COLO829 (cell line): ENCODE results near the gene SPATC1L.

Experiments
- DNase-seq: peaks from one replicate; pipeline ENCODE4 v3.0.0; 2012; ENCODE audit warnings: low spot score

The SPATC1L gene

DNA sequence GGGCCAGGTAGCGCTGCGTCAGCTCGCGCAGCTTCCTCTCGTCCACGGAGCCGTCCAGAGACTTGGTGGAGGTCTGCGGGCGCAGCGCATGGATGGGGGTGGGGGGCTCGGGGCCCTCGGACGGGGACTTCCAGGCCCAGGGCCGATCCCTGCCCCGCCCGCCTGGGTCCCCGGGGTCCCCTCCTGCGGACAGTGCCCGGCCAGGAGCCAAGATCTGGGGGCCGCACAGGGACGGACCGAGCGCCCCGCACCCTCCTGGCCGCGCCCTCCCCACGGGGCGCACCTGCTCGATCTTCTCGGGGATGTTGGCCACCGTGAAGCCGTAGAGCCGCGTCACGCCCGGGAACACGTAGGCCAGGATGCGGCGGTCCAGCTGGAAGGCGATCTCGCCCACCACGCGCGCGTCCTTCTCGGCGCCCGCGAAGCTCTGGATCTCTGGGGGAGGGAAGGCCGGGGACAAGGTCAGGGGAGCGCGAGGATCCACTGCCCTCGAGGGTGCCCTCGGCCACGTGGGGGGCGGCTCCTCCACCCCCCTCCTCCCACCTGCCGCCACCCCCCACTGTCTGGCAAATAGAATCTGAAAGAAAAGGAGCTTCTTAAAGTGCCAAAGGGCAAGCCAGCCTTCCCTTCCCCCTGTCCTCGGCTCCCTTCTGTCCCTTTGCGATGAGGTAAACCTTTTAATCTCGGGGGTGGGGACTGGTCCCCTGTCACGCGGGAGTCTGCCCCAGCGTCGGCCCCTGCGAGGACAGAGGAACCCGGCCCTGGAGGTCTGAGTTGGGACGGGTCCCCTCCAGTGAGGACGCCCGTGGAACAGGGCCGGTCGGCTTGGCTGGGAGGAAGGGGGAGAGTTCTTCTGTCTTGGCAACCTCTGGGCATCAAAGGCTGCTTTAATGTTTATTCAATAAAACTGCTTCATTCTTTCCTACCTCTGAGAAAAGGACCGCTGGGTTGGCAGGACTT lies 22.3 kb downstream of the SPATC1L start:
- no peak for DNase-seq

DNA sequence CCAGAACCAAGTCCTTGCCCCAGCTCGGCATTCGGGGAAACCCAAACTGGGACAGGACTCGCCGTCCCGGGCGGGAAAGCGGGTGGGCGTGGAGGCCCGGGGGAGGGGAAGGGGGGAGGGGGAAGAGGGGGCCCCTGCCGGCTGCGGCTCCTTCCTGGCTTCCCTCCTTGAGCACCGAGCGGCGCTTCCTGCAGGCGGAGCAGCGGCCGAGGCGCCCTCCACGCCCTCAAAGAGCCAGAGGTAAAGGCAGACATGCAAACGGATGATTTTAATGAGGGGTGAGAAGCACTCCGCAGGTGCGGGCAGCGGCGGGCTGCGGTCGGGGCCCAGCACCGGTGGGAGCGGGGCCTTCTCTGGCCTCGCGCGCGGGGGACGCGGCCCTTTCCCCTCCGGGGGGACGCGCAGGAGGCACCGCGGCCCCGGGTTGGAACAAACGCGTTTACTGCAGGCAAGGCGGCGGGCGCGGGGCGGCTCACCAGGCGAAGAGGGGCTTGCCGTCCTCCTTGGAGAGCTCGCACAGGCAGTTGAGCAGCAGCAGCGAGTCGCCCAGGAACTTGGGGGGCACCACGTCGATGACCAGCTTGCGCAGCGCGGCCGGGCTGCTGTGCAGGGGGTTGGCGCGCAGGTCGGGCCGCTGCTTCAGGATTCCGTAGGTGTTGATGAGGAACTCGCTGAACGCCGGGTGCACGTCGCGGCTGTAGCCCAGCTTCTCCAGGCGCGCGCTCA lies 23.2 kb downstream of the SPATC1L start:
- DNase-seq = no peak

DNA sequence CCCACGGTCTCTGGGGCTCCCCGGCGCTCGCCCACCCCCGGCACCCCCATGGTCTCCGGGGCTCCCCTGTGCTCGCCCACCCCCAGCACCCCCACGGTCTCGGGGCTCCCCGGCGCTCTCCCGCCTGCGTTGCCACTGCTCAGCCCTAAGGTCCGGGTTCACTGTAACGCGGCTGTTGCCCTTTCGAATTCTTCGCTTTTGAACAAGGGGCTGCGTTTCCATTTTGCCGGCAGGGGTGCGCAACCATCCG lies 23.7 kb downstream of the SPATC1L start:
- DNase-seq = no peak

DNA sequence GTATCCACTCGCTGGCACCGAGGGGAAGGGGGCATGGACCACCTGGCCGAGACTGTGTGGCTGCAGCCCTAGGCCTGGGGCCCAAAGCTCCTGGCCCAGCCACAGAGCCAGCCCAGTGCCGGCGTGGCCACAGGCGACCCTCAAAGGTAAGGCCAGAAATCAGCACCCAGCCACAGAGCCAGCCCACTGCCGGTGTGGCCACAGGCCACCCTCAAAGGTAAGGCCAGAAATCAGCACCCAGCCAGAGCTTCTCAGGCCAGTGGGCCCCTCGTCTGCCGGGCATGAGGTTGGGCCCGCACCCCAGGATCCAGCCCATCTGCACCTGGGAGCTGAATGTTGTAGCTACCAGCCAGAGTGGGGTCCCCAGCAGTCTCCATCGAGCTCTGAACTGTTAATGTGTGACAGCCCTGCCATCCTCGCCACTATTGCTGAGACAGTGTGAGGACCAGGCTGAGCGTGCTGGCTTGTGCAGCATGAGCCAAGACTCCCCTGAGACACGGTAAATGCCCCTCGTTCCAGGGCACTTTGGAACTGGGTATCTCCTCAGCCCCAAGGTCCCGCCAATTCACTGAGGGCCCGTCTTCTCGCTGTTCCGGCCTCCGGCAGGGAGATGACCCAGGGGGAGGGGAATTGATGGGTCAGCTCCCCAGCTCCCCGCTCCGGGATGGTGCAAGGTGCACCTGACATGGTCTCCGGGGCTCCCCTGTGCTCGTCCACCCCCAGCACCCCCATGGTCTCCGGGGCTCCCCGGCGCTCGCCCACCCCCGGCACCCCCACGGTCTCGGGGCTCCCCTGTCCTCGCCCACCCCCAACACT lies 24.2 kb downstream of the SPATC1L start:
- no peak for DNase-seq

DNA sequence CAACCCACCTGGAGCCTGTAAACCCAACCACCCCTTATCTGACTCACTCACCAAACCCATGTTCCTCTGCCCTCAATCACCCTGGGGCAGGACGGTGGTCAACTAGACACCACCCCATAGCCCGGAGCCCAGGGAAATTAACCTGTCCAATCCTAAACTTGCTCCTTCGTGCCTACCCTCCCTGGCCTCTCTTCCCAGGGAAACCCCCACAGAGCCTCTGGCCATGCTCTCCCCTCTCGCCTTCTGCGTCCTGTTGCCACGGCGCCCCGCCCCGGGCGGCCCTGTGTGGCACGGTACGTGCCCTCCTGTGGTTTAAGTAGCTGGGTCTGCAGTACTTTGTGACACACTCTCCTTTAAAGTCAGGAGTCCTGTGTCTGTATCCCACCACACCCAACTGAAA lies 24.9 kb downstream of the SPATC1L start:
- no peak for DNase-seq

DNA sequence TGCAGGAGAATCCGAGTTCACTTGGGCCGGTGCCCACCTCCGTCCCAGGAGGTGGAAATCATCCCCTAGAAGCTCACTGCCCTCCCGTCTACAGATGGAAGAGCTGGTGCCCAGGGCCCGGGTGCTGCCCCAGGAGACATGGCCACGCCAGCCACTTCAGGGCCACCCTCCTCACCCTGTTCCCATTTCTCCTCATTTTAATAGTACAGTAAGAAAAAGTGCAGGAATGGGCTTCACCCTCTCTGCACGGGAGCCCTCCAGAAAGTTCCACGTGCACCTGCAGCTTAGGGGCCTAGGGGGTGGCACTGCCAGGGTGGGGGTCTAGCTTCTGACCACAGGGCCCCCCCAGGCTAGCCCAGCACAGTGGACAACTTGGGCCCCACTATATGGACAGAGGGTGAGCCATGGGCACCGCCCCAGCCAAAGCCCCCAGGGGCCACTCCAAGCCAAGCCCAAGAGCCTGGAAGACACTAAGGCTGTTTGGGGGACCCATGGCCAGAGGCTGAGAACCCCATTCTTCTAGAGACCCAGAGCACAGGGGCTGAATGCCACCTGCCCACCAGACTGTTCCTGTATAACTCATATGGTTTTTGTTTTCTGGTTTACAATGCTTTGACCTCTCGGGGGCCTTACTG lies 25.5 kb downstream of the SPATC1L start:
- DNase-seq = no peak

DNA sequence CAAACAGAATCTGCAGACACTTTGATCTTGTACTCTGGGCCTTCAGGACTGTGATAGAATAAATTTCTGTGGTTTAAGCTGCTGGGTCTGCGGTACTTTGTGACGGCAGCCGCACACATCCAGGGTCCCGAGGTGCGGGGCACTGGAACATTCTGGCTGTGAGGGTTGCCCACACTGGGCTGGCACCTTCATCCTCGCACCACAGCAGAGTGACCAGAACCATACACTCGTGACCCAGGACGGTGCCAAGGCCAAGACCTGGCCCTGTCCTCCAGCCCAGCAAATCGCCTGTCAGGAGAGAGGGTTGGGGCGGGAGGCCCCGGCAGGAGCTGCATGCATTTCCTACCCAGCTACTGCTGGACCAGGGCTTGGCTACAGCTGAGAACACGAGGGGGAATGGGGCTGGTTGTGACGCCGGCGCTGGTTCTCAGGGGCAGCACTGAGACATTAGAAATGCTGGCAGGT lies 26.2 kb downstream of the SPATC1L start:
- DNase-seq = no peak

DNA sequence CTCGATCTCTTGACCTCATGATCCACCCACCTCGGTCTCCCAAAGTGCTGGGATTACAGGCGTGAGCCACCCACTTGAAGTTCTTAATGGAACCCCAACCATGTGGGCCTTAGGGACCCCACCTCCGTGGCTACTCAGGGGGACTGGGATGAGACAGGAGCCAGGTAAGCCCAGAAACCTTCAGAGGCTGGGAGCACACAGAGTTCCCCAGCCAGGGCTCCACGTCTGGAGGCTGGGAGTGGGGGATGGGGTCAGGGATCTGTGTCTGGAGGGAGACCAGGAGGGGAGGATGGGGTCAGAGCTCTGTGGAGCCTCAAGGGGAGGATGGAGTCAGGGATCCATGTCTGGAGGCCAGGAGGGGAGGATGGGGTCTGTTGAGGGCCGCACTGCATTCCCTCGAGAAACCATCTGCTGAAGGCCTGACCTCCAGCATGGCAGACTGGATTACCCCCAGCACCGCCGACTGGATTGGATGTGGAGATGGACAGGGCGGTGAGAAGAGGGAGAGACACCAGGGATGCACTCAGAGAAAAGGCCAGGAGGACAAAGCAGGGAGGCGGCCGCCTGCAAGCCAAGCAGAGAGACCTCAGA lies 26.8 kb downstream of the SPATC1L start:
- DNase-seq = no peak

DNA sequence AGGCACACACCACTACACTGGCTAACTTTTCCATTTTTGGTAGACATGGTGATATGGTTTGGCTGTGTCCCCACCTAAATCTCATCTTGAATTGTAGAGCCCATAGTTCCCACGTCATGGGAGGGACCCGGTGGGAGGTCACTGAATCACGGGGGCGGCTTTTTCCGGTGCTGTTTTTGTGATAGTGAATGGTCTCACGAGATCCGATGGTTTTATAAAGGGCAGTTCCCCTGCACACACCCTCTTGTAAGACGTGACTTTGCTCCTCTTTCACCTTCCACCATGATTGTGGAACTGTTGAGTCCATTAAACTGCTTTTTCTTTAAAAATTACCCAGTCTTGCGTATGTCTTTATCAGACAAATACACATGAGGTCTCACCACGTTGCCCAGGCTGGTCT lies 27.6 kb downstream of the SPATC1L start:
- DNase-seq = no peak

DNA sequence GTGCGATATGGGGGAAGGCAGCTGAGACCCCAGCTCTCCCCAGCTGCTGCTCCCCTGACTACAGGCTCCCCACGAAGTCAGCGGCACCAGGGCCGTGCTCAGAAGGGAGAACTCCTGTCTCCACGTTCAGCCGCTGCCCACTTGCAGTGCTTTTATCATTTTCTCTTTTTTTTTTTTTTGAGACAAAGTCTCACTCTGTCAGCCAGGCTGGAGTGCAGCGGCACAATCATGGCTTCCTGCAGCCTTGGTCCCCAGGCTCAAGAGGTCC lies 27.9 kb downstream of the SPATC1L start:
- no peak for DNase-seq

DNA sequence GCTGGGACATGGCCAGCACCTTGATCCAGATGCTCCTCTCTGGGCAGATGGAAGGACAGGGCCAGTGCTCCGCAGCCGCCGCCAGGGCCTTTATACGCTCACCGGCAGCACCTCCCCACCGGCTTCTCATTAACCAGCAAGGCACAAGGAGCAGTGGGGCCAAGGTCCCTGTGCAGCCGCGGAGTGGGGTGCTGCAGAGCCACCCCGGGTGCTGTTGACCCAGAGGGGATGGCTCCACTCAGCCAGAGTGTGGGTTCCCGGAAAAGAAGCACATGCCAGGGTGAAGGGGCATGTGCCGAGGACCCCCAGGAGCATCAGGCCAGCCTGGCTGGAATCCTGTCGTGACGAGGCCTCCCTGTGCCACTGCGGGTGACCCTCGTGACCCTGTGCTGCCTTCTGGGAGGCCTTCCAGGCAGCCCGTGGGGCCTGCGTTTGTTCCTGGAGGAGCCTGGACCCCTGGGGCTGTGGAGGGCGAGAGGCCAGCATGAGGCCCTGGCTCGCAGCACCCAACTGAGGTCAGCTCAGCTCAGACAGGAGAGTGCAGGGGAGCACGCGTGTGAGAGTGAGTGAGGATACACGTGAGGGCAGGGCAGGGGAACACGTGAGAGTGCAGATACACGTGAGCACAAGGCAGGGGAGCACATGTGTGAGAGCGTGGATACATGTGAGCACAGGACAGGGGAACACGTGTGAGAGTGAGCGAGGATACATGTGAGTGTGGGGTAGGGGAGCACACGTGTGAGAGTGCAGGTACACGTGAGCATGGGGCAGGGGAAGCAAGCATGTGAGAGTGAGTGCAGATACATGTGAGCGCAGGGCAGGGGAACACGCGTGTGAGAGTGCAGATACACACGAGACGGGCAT lies 28.5 kb downstream of the SPATC1L start, which contains the start of gene FTCD:
Gene FTCD (minus strand): TSS at position 66 of the 864 bp plus-strand sequence. CDS start 56 bp downstream, at position 10.
- DNase-seq = no peak

DNA sequence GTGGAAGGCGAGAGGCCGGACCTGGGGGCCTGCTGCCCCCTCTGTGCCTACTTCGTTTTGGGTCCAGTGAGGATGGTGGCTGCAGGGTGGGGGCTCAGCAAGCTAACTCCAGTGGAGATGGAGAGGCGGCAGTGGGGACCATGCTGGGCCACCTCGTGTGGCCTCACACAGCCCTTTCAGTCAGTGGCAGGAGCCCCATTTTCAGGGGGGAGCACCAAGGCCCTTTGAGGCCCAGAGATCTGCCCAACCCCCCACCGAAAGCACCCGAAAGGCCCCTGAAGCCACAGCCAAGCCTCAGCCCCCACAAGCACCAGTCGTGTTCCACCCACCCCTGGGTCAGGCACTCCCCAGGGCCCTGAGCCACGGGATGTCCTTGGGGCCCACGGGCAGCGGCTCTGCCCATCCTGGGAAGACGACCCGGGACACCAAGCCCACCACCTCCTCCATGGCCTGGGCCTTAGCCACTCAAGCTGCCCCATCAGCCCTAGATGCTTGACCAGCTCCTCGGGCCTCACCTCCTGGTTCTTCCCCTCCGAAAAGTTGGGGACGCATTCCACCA lies 29.2 kb downstream of the SPATC1L start:
- no peak for DNase-seq

DNA sequence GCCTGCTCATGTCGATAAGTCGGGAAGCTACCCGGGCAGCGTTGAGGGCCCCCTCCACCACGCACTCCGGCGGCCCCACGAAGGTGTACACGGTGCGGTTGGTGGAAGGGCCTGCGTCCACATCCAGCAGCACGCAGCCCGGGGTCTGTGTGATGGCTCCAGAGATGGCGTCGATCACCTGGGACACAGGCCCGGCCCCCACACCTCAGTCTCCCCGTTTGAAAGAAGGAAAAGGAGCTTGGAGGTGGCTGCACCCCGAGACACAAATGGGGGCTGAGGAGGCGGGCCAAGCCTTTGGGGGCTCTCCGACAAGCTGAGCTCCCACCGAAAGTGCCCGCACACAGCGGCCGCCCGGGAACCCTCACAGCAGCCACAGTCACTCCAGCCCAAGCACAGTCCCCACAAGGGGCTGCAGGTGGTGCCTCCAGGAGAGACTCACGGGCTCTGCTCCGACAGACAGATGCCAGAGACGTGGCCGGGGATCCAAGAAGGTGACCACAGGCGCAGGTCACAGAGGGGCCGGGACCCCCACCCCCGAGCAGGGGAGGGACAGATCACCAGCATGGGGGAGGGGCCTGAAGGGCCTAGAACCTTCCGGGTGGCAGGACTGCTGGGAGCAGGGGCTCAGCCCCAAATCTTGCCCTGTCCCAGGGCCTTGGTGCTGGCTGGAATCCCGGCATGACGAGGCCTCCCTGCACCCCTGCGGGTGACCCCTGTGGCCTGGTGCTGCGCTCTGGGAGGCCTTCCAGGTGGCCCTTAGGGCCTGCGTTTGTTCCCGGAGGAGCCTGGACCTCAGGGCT lies 29.9 kb downstream of the SPATC1L start:
- no peak for DNase-seq

DNA sequence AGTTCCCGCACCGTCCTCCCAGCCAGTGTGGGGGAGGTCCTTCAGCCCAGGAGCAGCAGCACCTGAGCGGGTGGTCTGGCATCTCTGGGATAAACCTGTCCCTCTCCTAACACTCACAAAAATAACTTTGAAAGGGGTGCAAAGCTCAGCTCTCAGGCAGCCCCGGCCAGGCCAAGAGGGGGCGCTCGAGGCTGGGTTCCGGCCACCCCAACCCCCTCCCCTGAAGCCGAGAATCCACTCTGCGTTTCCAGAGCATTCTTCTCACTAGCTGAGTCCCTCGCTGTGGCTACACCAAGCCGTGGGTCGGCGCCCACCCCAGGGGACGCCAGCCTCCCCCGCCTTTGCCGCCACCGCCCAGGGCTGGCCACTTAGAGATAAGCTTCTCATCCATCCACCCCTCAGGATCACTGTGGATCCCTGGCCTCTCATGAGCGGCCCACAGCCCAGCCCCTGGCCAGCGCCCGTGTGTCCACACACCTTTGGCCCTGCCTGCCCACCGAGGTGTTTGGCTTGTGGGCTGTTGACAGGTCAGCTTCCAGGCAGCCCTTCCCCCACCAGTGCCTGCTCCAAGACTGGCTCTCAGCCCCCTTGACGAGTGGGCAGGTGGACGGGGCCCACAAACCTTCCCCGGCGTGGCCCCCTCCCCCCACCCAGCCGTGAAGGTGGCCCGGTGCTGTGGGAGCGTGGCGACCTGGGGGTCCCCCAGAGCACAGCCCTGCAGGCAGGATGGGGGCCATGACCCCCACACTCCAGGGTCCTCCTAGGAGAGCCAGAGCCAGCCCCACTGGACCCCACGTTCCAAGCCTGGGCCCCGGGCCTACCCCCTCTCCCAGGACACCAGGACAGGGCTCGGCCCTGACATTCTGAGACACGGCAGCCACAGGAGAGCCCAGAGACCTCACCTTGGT lies 30.8 kb downstream of the SPATC1L start:
- no peak for DNase-seq

DNA sequence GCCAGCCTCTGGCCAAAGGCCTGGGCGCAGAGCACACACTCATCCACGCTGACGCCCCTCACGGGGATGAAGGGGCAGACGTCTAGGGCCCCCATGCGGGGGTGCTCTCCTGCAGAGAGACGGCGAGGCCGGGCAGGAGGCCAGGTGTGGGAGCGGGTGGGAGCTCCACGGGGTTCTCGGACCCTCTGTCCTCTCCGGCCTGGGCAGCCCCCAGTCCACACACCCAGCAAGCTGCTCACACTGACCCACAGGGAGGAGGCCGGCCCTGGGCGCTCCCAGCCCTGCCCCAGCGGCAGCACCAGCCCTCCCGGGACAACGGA lies 31.4 kb downstream of the SPATC1L start:
- no peak for DNase-seq

DNA sequence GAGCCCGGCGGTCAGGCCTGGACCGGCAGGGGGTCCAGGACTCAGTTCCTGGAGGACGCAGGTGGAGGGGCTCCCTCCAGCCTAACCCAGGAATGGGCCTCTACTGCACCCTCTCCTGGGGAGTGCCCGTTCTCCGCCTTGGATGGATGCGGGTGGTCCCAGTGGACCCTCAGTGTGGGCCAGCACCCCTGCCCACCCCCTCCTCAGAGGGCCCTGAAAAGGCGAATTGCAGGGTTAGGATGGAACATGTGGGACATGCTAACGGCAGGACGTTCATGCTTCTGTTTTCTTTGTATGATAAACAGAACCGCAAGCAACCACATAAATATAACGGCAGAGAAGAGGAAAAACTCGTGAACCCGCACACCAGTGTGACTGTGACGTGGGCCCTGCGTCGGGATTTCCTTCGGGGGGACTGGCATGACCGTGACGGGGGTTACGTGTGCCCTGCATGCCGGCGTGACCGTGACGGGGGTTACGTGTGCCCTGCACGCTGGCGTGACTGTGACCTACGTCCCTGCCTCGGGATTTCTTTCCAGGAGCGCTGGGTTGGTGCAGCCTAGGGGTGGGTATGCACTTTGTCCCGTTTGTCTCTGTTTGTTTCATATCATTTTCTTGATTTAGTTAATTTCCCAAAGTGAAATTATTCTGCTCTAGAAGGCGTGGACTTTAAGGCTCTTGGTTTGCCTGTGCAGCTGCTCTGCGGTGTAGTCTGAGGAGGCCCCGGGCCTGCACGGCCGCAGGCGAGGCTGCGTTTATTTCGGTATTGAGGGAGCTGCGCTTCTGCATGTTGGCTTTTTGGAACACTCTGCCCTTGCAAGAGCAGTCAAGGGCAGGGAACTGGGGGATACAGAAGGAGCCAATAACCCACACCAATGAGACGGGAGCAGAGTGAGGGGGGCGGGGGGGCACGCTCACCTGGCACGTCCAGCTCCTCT lies 32.0 kb downstream of the SPATC1L start:
- no peak for DNase-seq

DNA sequence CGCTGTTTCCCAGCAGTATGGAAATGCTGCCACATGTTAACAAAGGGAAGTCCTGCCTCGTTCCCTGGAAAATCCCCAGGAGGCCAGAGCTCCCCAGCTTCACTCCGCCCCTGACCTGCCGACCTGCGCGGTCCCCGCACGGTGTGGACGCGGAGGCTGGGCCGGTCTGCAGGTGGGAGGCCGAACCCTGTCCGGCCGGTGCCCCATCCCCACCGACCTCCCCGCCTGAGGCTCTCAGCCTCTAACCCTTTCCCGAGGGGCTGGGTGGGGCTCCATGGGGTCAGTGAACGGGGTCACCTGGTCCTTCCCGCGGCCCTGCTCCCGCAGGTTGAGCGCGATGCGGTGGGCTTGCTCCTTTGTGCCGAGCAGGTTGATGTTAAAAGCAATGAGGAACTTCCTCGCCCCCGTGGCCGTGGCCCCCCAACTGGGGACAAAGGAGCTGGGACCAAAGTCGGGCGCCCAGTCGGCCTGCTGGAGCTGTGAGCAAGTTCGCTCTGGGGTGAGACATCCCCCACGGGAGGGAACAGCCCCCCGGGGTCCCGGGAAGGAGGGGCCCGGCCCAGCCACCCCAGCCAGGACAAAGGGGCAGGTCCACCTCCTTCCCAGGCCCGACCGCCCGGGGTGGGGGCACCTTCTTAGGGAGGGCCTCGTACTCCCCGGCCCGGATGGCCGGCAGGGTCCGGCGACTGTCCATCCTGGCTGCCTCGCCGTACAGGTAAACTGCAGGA lies 32.8 kb downstream of the SPATC1L start:
- no peak for DNase-seq
